Measurements from ENCODE around the gene TAF3. TPM values are rescaled to one million over a fixed set of nuclear protein-coding genes. Genes with fewer than 3 reads are reported as not detected.
"Not testable (repeated sequence)": the region's sequence is repeated elsewhere in the genome, so short reads cannot be mapped to it uniquely, and the experiment has no call there.

The TAF3 gene
- total RNA-seq, 1 donor from 2014 or later: 3.3 TPM

DNA sequence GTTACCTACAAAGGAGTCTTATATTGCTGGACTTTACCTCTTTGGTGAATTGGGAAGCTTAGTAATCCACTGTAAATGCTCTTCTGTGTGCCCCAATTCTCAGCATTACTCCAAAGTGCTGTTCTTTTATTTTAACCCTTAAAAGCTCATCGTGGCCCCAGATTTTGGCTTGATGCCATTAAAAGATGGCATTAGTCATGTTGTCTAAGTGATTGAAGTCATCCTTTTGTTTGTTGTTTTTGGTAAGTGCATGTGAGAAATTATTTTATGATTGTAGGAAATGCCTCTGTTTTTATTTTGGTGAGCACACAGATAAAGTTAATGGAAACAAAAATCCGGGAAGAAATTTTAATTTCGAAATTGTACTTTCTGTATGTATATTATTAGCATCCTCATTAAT, 153.6 kb downstream of the TAF3 start:
- ATAC-seq: no peak

- ATAC-seq: no peak
Observed at GRCh38 chr10:7972367-7972766, 154.1 kb downstream of the TAF3 start.

GRCh38 chr10:7980196-7980595, 161.9 kb downstream of the TAF3 start:
- ATAC-seq: no peak

GRCh38 chr10:7982727-7983126, 164.4 kb downstream of the TAF3 start:
- ATAC-seq: no peak

- ATAC-seq: no peak
Observed at GRCh38 chr10:7984325-7984724, 166.0 kb downstream of the TAF3 start.

DNA sequence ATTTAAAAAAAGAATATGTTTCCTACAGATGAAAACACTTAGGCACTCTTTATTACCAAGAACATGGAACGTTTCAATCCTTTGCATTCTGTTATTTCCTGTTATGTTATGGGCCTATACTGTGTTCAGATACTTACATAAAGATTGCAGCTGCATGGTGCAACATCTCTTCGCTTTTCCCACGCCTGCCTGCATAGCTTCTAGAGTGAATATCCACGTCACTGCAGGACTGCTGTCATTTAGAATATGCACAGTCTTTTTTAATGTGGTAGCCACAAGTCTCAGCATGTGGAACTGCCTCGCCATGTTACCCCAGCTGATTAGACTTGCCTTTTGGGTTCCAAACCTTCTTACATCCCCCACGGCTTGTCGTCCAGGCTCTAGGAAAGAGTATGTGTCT, 166.6 kb downstream of the TAF3 start:
- ATAC-seq: no peak

GRCh38 chr10:7986851-7987250, 168.5 kb downstream of the TAF3 start:
- ATAC-seq: no peak

- no peak for ATAC-seq
Observed at GRCh38 chr10:7988989-7989388, 170.7 kb downstream of the TAF3 start.

- ATAC-seq: no peak
Observed at GRCh38 chr10:7998831-7999230, 180.5 kb downstream of the TAF3 start.

- no peak for ATAC-seq
Observed at GRCh38 chr10:8004469-8005000, 186.2 kb downstream of the TAF3 start.

- no peak for ATAC-seq
Observed at GRCh38 chr10:8006274-8006999, 188.1 kb downstream of the TAF3 start.

DNA sequence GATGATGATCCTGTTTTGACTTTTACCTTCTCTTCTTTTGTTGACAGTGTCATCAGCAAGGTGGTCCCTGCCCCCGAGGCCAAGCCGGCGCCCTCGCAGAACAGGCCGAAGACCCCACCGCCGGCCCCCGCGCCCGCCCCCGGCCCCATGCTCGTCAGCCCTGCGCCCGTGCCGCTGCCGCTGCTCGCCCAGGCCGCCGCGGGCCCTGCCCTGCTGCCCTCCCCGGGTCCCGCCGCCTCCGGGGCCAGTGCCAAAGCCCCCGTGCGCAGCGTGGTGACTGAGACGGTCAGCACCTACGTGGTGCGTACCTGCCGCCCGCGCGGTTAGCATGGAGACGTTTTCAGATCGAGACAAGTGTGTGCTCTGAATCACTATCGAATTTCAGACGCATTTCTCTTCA, 190.7 kb downstream of the TAF3 start:
- no peak for ATAC-seq

GRCh38 chr10:8013006-8013405, 194.7 kb downstream of the TAF3 start:
- ATAC-seq: no peak

GRCh38 chr10:8013619-8014018, 195.3 kb downstream of the TAF3 start:
- no peak for ATAC-seq

DNA sequence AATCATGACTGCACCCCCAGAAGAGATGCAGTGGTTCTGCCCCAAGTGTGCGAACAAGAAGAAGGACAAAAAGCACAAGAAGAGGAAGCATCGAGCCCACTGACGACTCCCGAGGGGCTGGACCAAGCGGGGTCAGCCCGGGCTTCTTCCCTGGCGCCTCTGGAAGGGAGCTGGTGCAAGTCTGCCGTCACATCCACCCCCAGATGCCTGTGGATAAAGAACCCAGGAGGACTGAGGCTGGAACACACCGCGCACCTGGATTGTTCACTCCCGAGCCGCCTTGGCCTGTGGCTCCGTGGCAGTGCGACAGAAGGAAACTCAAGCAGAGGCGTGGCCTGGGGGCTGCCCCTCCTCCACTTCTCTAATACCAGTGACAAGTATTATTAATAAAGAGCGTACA, 196.3 kb downstream of the TAF3 start:
- no peak for ATAC-seq

DNA sequence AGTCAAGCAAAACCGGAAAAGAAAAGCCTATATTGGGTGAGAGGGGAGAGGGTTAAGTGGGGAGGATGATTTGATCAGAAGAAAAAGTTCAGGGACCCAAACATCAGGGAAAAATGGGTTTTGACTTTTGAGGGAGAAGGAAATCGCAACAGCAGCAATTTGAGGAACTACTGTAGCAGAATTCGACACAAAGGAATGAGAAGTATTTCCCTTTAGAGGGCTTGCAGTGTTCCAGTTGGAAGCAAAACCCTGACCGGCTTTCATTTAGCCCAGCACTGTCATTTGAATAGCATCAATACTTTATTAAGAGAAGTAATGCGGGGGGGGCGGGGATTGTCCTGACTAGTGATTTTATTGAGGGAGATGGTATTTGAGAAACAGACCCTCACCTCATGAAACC, 199.0 kb downstream of the TAF3 start:
- no peak for ATAC-seq

DNA sequence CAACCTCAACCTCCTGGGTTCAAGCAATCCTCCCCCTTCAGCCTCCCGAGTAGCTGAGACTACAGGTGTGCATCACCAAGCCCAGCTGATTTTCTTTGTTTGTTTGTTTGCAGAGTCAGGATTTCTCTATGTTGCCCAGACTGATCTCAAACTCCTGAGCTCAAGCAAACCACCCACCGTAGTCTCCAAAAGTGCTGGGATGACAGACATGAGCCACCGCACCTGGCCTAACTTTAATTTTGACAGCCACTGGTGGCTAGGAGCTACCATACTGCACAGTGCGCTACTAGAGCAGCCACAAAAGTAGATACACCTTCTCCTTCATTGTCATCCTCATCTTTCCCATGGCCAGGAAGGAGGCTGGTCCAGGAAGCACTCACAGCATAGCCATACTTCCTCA, 205.0 kb downstream of the TAF3 start:
- no peak for ATAC-seq

DNA sequence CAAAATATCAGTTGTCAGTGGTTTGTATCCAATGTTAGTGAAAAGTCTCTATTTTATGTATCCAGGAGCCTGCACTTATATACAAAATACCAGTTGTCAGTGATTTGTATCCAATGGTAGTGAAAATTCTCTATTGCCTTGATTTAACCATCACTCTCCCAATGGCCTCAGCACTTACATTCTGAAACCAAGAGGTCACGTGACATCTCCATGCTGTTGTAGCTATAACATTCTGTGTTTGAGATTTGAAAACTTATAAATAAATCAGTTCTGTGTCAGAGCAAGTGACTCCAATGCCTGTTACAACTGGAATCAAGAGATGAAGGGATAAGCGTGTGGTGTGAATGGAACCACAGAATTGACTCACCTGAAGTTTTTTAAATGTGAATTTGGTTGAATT, 205.5 kb downstream of the TAF3 start:
- ATAC-seq: no peak

- no peak for ATAC-seq
Observed at GRCh38 chr10:8026349-8027259, 208.3 kb downstream of the TAF3 start.

DNA sequence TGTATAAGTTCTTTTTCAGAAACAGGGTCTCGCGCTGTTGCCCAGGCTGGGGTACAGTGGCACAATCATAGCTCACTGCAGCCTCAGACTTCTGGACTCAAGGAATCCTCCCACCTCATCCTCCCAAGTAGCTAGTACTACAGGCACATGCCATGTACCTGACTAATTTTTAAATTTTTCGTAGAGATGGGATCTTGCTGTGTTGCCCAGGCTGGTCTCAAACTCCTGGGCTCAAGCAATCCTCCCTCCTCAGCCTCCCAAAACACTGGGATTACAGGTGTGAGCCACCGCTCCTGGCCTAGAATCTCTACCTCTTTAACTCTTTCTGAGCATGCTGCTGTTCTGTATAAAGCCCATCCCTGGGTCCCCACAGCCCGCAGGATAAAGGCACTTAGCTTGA, 212.9 kb downstream of the TAF3 start:
- not testable (repeated sequence) for ATAC-seq

DNA sequence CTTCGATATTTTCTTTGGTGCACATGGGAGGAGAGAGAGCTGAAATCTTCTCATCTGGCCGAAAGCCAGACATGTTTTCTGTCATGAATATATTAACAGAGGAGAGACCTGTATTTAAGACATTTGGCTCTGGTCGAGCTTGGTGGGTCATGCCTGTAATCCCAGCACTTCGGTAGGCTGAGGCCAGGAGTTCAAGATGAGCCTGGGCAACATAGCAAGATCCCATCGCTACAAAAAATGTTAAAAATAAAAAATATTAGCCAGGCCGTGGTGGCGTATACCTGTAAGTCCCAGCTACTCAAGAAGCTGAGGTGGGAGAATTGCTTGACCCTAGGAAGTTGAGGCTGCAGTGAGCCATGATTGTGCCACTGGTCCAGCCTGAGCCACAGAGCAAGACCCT, 214.3 kb downstream of the TAF3 start:
- ATAC-seq: no peak

DNA sequence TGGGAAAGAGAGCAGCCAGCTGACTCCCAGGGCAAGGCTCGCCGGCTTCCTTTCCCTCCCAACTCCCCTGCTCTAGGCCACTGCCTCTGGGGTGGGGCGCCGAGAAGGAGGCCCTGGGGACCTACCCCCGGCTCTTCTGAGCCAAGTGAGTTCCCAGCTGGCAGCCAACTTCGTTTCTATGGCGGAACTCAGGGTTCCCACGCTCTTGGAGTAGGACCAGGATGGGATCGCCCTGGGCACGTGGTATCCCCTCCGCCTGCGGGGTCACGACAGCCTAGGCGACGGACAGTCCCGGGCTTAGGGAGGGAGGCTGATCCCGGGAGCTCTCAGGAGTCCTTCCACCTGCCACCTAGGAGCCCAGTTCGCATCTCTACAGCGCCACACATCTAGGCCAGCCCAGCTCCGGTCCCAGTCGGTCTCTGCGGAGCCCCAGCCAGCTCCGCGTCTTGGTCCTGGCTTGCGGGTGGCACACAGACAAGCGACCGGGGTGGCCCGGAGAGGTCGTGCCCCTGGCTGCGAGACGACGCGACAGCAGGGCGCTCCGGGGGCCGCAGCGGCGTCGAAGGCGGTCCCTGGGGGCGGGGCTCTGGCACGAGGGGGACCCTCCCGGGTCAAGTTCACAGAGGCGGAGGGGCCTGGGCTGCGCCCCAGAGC, 215.6 kb downstream of the TAF3 start:
- ATAC-seq: no peak

GRCh38 chr10:8034466-8035005, 216.2 kb downstream of the TAF3 start:
- ATAC-seq: no peak

Measured in esophagus mucosa (tissue), 1 donor.